ENCODE data around the gene KRTAP4-2.
"Not testable (repeated sequence)": the region's sequence is repeated elsewhere in the genome, so short reads cannot be mapped to it uniquely, and the experiment has no call there.

The KRTAP4-2 gene

GRCh38 chr17:41151525-41151924, 26.5 kb downstream of the KRTAP4-2 start:
- peaks cover 2% of the 10 kb centered on the region for H3K27me3 ChIP-seq (ENCODE audit: insufficient read depth, poor library complexity, severe bottlenecking)
- H3K27ac ChIP-seq (replicated peaks), result no peak overlapping the region
- H3K4me3 ChIP-seq (replicated peaks; ENCODE audit: insufficient read depth, low read length), result no peak overlapping the region
- no peak for TF ChIP-seq GABPA (IDR thresholded peaks at IDR 0.05; ENCODE audit: low read depth)
- TF ChIP-seq SPI1 (IDR thresholded peaks at IDR 0.05; ENCODE audit: borderline replicate concordance, low read depth), result no peak
- TF ChIP-seq CTCF (IDR thresholded peaks at IDR 0.05; ENCODE audit: insufficient read depth, low read length), result no peak
- TF ChIP-seq REST (IDR thresholded peaks at IDR 0.05; ENCODE audit: insufficient replicate concordance, low read depth), result no peak
- TF ChIP-seq POLR2AphosphoS5 (IDR thresholded peaks at IDR 0.05; ENCODE audit: low read depth), result no peak
- no peak for DNase-seq (ENCODE audit: low read depth in 1 of 2, low spot score in 1 of 2)

GRCh38 chr17:41150026-41150425, 28.0 kb downstream of the KRTAP4-2 start:
- Histone ChIP-seq H3K4me3 (replicated peaks; ENCODE audit: insufficient read depth, low read length) (no peak overlapping the region), H3K27ac (replicated peaks) (no peak overlapping the region), H3K27me3 (ENCODE audit: insufficient read depth, poor library complexity, severe bottlenecking) (peaks cover 2% of the 10 kb centered on the region)
- no peak for TF ChIP-seq CTCF (IDR thresholded peaks at IDR 0.05; ENCODE audit: insufficient read depth, low read length)
- TF ChIP-seq REST (IDR thresholded peaks at IDR 0.05; ENCODE audit: insufficient replicate concordance, low read depth), result no peak
- no peak for TF ChIP-seq POLR2AphosphoS5 (IDR thresholded peaks at IDR 0.05; ENCODE audit: low read depth)
- TF ChIP-seq GABPA (IDR thresholded peaks at IDR 0.05; ENCODE audit: low read depth), result no peak
- no peak for TF ChIP-seq SPI1 (IDR thresholded peaks at IDR 0.05; ENCODE audit: borderline replicate concordance, low read depth)
- DNase-seq (ENCODE audit: low read depth in 1 of 2, low spot score in 1 of 2), result no peak

GRCh38 chr17:41149652-41149985, 28.4 kb downstream of the KRTAP4-2 start, which contains the start of gene KRTAP4-5:
Gene KRTAP4-5, minus strand, starts transcription at chr17:41149825. Its CDS starts 58 bp downstream, at chr17:41149767.
- Histone ChIP-seq H3K4me3 (replicated peaks; ENCODE audit: insufficient read depth, low read length) (no peak within 1 kb of the TSS), H3K27ac (replicated peaks) (no peak within 1 kb of the TSS), H3K27me3 (ENCODE audit: insufficient read depth, poor library complexity, severe bottlenecking) (peaks cover 2% of the 10 kb centered on the region)
- DNase-seq (ENCODE audit: low read depth in 1 of 2, low spot score in 1 of 2), result no peak
- TF ChIP-seq SPI1 (IDR thresholded peaks at IDR 0.05; ENCODE audit: borderline replicate concordance, low read depth) (no peak), REST (IDR thresholded peaks at IDR 0.05; ENCODE audit: insufficient replicate concordance, low read depth) (peak; percentile 37)

- H3K27me3 ChIP-seq (ENCODE audit: insufficient read depth, poor library complexity, severe bottlenecking); H3K27ac ChIP-seq (replicated peaks); DNase-seq (ENCODE audit: low read depth in 1 of 2, low spot score in 1 of 2); H3K4me3 ChIP-seq (replicated peaks; ENCODE audit: insufficient read depth, low read length): not testable (repeated sequence)
Measured at GRCh38 chr17:41148971-41149651, 28.9 kb downstream of the KRTAP4-2 start.
